ENCODE results near the gene ABHD5. TPM values are rescaled to one million over a fixed set of nuclear protein-coding genes. Genes with fewer than 3 reads are reported as not detected.
"Not testable (repeated sequence)": the region's sequence is repeated elsewhere in the genome, so short reads cannot be mapped to it uniquely, and the experiment has no call there.

The ABHD5 gene
- total and polyA plus RNA-seq, 2 donors from 2014 or later, result 19.0 to 21.1 TPM

- DNase-seq (no peak), FAIRE-seq (no peak)
- Histone ChIP-seq H3K27me3 (ENCODE audit: control insufficient read depth, insufficient read depth, low read length) (no peaks in the 10 kb centered on the region), H3K9ac (ENCODE audit: low read length in 3 of 3) (no peak overlapping the region), H3K4me1 (ENCODE audit: control insufficient read depth in 2 of 3, insufficient read depth in 2 of 3, low read depth in 1 of 3, low read length in 3 of 3) (no peaks in the 10 kb centered on the region), H3K9me3 (ENCODE audit: control insufficient read depth in 2 of 3, insufficient read depth in 1 of 3, low read length in 3 of 3) (no peaks in the 10 kb centered on the region), H3K36me3 (ENCODE audit: control insufficient read depth in 2 of 3, insufficient read depth in 3 of 3, low read length in 3 of 3) (no peaks in the 10 kb centered on the region), H3K27ac (ENCODE audit: low read depth in 2 of 2, low read length in 2 of 2) (no peak overlapping the region), H3K4me3 (ENCODE audit: low read length in 3 of 3) (no peak overlapping the region)
- intact Hi-C loops (cut with DNase I), result no loop called here
- TF ChIP-seq, protein P1, sequence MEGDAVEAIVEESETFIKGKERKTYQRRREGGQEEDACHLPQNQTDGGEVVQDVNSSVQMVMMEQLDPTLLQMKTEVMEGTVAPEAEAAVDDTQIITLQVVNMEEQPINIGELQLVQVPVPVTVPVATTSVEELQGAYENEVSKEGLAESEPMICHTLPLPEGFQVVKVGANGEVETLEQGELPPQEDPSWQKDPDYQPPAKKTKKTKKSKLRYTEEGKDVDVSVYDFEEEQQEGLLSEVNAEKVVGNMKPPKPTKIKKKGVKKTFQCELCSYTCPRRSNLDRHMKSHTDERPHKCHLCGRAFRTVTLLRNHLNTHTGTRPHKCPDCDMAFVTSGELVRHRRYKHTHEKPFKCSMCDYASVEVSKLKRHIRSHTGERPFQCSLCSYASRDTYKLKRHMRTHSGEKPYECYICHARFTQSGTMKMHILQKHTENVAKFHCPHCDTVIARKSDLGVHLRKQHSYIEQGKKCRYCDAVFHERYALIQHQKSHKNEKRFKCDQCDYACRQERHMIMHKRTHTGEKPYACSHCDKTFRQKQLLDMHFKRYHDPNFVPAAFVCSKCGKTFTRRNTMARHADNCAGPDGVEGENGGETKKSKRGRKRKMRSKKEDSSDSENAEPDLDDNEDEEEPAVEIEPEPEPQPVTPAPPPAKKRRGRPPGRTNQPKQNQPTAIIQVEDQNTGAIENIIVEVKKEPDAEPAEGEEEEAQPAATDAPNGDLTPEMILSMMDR (IDR thresholded peaks at IDR 0.05; ENCODE audit: borderline replicate concordance, extremely low read depth, insufficient read depth), result no peak
Observed at GRCh38 chr3:43676441-43676840, 14.3 kb upstream of the ABHD5 start.

GRCh38 chr3:43678375-43678774 lies 12.4 kb upstream of the ABHD5 start:
- H3K9ac ChIP-seq (ENCODE audit: low read length in 3 of 3); H3K4me1 ChIP-seq (ENCODE audit: control insufficient read depth in 2 of 3, insufficient read depth in 2 of 3, low read depth in 1 of 3, low read length in 3 of 3); FAIRE-seq; H3K4me3 ChIP-seq (ENCODE audit: low read length in 3 of 3); intact Hi-C loops (cut with DNase I); DNase-seq; H3K27me3 ChIP-seq (ENCODE audit: control insufficient read depth, insufficient read depth, low read length); H3K9me3 ChIP-seq (ENCODE audit: control insufficient read depth in 2 of 3, insufficient read depth in 1 of 3, low read length in 3 of 3); H3K27ac ChIP-seq (ENCODE audit: low read depth in 2 of 2, low read length in 2 of 2); H3K36me3 ChIP-seq (ENCODE audit: control insufficient read depth in 2 of 3, insufficient read depth in 3 of 3, low read length in 3 of 3): not testable (repeated sequence)

- H3K36me3 ChIP-seq (ENCODE audit: control insufficient read depth in 2 of 3, insufficient read depth in 3 of 3, low read length in 3 of 3); H3K27ac ChIP-seq (ENCODE audit: low read depth in 2 of 2, low read length in 2 of 2); H3K9ac ChIP-seq (ENCODE audit: low read length in 3 of 3); DNase-seq; H3K27me3 ChIP-seq (ENCODE audit: control insufficient read depth, insufficient read depth, low read length); FAIRE-seq; H3K4me1 ChIP-seq (ENCODE audit: control insufficient read depth in 2 of 3, insufficient read depth in 2 of 3, low read depth in 1 of 3, low read length in 3 of 3); H3K9me3 ChIP-seq (ENCODE audit: control insufficient read depth in 2 of 3, insufficient read depth in 1 of 3, low read length in 3 of 3); intact Hi-C loops (cut with DNase I); H3K4me3 ChIP-seq (ENCODE audit: low read length in 3 of 3): not testable (repeated sequence)
Observed at GRCh38 chr3:43678887-43679449, 11.8 kb upstream of the ABHD5 start.

GRCh38 chr3:43680857-43681256 lies 9.9 kb upstream of the ABHD5 start:
- FAIRE-seq; intact Hi-C loops (cut with DNase I); H3K4me3 ChIP-seq (ENCODE audit: low read length in 3 of 3); H3K27ac ChIP-seq (ENCODE audit: low read depth in 2 of 2, low read length in 2 of 2); H3K9me3 ChIP-seq (ENCODE audit: control insufficient read depth in 2 of 3, insufficient read depth in 1 of 3, low read length in 3 of 3); H3K4me1 ChIP-seq (ENCODE audit: control insufficient read depth in 2 of 3, insufficient read depth in 2 of 3, low read depth in 1 of 3, low read length in 3 of 3); H3K9ac ChIP-seq (ENCODE audit: low read length in 3 of 3); H3K36me3 ChIP-seq (ENCODE audit: control insufficient read depth in 2 of 3, insufficient read depth in 3 of 3, low read length in 3 of 3); DNase-seq; H3K27me3 ChIP-seq (ENCODE audit: control insufficient read depth, insufficient read depth, low read length): not testable (repeated sequence)

GRCh38 chr3:43684944-43685343 lies 5.8 kb upstream of the ABHD5 start:
- intact Hi-C loops (cut with DNase I), result no loop called here
- Histone ChIP-seq H3K36me3 (ENCODE audit: control insufficient read depth in 2 of 3, insufficient read depth in 3 of 3, low read length in 3 of 3) (no peaks in the 10 kb centered on the region), H3K9ac (ENCODE audit: low read length in 3 of 3) (no peak overlapping the region), H3K27ac (ENCODE audit: low read depth in 2 of 2, low read length in 2 of 2) (no peak overlapping the region), H3K27me3 (ENCODE audit: control insufficient read depth, insufficient read depth, low read length) (no peaks in the 10 kb centered on the region), H3K9me3 (ENCODE audit: control insufficient read depth in 2 of 3, insufficient read depth in 1 of 3, low read length in 3 of 3) (no peaks in the 10 kb centered on the region), H3K4me3 (ENCODE audit: low read length in 3 of 3) (no peak overlapping the region), H3K4me1 (ENCODE audit: control insufficient read depth in 2 of 3, insufficient read depth in 2 of 3, low read depth in 1 of 3, low read length in 3 of 3) (no peaks in the 10 kb centered on the region)
- TF ChIP-seq, protein P1 (IDR thresholded peaks at IDR 0.05; ENCODE audit: borderline replicate concordance, extremely low read depth, insufficient read depth), result no peak
- FAIRE-seq, result no peak
- DNase-seq, result no peak

All from kidney (tissue), 14 donors.